Posterior cingulate gyrus (tissue), 11 donors: ENCODE measurements around the gene RWDD4.
A peak's percentile ranks its signal among the peaks of the same experiment; 100 is the strongest.
"Not testable (repeated sequence)": the region's sequence is repeated elsewhere in the genome, so short reads cannot be mapped to it uniquely, and the experiment has no call there.

Source experiments
- DNase-seq, 10 donors: peaks; one replicate each; pipeline versions ENCODE4 v3.0.0 to v3.0.0-alpha.2; 2020 to 2021; ENCODE audit warnings: mixed read lengths in 3 of 10
- intact Hi-C: fragments of 100-400 bp; cut with DNase I; formaldehyde crosslinking; loops from one replicate; pipeline ENCODE4 v1.15.1; 2023

Gene RWDD4

GRCh38 chr4:183636923-183637322 lies 22.1 kb downstream of the RWDD4 start:
- intact Hi-C loops, result no loop called here
- no peak for DNase-seq

DNA sequence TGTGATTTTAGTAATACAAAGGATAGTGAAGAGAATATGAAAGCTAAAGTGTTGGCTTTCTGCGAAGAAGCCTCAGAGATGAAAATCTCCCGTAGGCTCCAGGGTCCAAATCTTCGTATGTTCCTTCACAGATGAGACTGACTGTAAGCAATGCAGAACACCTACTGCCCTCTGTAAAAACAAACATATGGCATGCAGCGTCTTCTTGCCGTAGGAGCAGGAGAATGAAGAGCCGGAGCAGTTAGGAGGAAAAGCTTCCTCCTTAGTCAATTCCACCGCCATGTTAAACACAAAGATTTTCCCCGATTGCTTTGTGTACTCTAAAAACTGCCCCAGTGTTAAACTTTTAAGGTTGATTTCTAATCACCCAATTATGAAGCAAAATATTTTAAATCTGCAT lies 22.5 kb downstream of the RWDD4 start:
- intact Hi-C loops, result no loop called here
- no peak for DNase-seq

- intact Hi-C loops, result no loop called here
- DNase-seq, result no peak
Observed at GRCh38 chr4:183635741-183636140, 23.2 kb downstream of the RWDD4 start.

GRCh38 chr4:183635321-183635720 lies 23.7 kb downstream of the RWDD4 start:
- no peak for DNase-seq
- intact Hi-C loops, result no loop called here

DNA sequence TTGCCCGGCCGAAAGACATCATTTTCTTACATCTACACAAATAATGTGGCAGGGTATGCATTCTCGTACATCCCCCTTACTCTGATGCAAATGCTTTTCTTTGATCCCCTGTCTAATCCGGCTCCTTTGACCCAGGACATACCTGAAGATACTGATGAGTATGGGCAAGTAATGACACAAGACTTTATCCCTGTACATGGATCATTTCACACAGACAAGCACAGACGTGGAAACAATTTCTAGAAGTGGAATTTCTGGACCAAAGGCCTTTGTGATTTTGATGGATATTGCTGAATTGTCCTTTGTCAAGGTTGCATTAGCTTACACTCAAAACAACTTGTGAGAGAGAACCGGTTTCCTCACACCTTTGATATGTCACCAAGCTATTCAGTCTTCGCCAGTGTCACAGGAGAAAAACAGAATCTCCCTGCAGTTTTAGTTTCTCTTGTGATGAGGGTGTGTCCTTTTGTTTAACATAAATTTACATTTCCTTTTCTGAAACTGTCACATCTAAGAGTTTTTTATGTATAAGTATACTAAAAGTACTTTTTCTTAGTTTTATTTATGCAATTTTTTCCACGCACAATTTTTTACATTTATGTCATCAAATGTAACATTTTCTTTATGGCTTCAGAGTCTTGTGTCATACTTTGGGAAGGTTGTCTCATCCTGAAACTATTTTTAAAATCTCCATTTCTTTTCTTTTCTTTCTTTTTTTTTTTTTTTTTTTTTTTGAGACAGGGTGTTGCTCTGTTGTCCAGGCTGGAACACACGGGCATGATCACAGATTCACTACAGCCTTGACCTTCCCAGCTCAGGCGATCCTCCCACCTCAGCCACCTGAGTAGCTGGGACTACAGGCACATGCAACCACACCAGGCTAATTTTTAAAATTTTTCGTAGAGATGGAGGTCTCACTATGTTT lies 25.2 kb downstream of the RWDD4 start:
- no peak for DNase-seq
- intact Hi-C loops, result no loop called here

DNA sequence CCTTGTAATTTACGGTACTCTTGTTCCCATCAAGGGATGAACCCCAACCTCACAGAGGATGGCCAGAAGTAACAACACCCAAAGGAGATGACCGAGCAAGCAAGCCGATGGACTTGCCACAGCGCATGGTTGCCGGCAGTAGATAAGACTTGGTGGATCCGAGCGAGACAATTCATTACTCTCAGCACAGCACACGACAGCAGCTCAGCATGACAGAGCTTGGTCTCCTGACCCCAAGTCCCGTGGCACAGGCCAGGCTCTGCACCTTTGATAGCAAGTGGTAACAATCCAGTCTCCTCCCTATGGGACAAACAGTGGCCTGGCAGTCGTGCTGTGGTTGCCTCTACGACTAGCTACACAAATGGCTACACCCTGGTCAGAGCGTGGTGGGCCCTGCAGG lies 26.3 kb downstream of the RWDD4 start:
- intact Hi-C loops, result no loop called here
- no peak for DNase-seq

GRCh38 chr4:183631577-183632198 lies 27.3 kb downstream of the RWDD4 start:
- intact Hi-C loops, result no loop called here
- no peak for DNase-seq

DNA sequence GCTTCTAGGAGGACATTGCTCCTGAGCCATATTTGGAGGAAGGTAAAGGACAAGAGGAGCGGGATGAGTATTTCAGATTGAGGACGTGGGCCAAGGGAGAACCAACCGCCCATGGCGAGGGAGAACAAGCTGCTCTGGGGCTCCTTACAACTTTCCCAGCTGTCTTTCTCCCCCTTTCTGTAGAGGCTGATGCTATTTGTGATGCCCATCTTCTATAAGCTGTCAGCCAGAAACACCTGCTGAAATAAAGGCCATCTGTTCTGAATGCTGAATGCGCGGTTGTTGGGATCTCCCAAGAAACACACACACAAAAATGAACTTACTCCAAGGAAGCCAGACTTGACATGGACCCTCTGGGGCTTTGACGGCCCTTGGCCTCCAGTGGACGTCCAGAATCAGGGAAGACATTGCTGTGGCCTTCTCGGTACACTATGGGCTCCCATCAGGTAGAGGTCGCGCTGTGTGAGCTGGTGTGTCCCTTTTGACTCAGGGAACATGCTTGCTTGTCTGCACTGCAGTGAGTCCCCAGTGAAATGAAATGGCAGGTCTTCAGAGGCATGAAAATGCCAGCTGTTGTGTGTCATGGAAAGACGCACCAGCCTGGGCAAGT lies 30.9 kb downstream of the RWDD4 start:
- intact Hi-C loops, result no loop called here
- peak in 1 of 10 donors; percentile 45 for DNase-seq

DNA sequence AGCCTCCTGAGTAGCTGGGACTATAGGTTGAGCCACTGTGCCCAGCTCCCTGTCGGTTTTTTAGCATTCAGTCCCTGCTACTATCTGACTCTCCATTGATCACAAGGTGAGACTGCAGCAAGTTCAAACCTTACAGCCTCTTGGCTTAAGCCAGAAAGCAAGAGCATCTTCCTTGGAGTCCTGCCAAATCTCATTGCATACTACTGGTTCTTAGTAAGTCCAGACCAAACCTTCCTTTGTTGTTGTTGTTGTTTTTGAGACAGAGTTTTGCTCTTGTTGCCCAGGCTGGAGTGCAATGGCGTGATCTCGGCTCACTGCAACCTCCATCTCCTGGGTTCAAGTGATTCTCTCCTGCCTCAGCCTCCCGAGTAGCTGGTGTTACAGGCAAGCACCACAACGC lies 31.7 kb downstream of the RWDD4 start:
- intact Hi-C loops, DNase-seq: not testable (repeated sequence)

DNA sequence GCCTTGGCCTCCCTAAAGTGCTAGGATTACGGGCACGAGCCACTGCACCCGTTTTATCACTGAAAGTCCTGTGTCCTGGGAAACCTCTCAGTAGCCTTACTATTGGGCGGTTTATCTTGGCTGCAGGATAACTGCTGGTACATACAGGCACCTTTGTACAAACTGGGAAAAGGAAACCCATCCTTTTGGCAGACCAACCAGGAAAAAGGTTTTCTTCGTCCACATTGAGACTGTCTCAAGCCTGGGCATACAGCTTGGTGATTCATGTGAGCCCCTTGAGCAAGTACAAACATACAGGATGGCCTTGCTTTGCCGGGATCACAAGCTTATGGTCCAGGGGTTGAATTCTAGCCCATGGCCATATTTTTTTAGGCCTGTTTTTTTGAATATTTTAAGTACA lies 32.8 kb downstream of the RWDD4 start:
- intact Hi-C loops, result no loop called here
- DNase-seq, result no peak

- intact Hi-C loops, result no loop called here
- DNase-seq, result no peak
Observed at GRCh38 chr4:183624548-183624947, 34.4 kb downstream of the RWDD4 start.

DNA sequence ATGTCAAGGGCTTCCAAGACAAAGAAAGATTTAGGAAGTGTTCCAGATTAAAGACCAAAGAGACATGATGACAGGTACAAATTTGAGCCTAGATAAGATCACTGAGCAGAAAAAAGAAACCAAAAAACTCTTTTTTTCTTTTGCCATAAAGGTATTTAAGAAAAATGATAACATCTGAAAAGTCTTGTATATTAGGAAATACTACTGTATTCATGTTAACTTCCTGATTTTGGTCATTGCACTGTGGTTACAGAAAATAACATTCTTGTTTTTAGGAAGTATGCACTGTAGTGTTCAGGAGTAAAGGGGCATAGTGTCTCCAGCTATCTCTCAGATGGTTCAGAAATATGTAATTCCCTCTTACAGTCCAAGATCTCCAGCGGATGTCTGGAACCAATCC lies 37.1 kb downstream of the RWDD4 start:
- DNase-seq, result no peak
- intact Hi-C loops, result no loop called here

DNA sequence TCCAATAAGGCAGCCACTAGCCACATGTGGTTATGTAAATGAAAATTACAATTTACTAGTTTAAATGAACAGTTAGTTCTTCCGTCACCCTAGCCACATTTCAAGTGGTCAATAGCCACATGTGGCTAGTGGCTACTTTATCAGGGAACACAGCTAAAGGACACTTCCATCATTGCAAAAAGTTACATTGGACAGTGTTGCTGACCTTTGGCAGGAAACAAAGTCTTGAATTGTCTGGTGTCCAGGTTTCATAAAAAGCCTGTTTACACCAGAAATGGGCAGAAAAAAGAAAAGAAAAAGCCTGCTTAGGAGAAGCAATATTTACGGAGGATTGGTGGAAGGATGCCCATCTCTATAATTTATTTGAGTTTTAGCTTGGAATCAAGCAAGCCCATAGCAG lies 38.6 kb downstream of the RWDD4 start:
- intact Hi-C loops, result no loop called here
- no peak for DNase-seq

- intact Hi-C loops, result no loop called here
- no peak for DNase-seq
Observed at GRCh38 chr4:183618681-183619080, 40.3 kb downstream of the RWDD4 start.

- DNase-seq, result no peak
- intact Hi-C loops, result no loop called here
Observed at GRCh38 chr4:183617075-183617474, 41.9 kb downstream of the RWDD4 start.

- intact Hi-C loops, result no loop called here
- DNase-seq, result no peak
Observed at GRCh38 chr4:183612329-183613250, 46.4 kb downstream of the RWDD4 start.

- DNase-seq, result no peak
- intact Hi-C loops, result no loop called here
Observed at GRCh38 chr4:183611210-183611830, 47.7 kb downstream of the RWDD4 start.

DNA sequence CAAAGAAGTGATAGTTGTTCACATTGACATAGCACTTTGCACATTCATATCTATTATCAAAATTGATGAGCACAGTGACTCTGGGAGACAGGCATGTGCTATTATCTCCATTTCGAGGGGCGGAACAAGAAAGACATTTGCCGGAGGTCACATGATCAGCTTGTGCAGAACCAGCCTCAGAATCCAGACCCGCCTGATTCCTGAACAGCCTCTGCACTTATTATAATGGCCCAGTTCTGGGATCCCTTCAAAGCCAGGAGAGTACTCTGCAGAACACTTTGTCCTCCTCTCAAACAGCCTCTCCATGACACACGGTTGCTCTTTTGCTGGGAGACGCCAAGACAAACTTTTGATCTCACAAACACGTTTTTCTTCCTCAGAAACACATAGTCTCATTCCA lies 48.4 kb downstream of the RWDD4 start:
- intact Hi-C loops, result no loop called here
- no peak for DNase-seq

DNA sequence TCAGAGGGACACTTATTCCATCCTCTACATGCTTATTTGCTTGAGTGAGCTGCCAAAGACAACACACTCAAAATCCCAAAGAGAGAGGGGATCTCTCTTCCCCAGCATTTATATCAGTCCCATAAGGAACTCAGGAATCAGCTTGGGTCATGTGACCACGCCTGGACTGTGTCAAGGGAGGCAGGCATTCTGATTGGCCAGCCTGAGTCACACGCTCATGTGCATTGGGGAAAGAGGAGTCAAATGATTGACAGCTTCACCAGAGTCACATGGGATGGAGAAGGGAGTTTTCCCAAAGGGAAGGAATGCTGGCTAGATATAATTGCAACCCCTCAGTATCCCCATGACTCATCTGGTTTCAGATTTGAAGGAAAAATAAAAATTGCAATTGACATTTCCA lies 49.0 kb downstream of the RWDD4 start:
- intact Hi-C loops, result no loop called here
- DNase-seq, result no peak

DNA sequence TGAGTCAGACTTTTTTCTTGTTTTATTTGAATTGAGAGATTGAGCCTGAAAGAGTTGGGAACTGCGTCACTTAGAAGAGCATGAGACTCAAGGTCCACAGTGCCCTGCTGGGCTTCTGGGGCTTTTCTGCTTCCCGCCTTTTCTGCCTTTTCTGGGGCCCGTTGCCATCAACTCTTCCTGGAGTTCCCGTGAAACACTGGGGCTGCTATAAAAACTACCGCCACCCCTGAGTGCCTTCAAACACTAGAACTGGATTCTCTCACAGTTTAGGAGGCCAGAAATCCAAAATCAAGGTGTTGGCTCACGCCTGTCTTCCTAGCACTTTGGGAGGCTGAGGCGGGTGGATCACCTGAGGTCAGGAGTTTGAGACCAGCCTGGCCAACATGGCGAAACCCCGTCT lies 49.8 kb downstream of the RWDD4 start:
- no peak for DNase-seq
- intact Hi-C loops, result loop anchor here (10.0 kb wide), 1 partner anchor 104 kb away; the partner anchor contains the start of gene ING2
